ENCODE data around the gene CCDC197. TPM values are rescaled to one million over a fixed set of nuclear protein-coding genes. Genes with fewer than 3 reads are reported as not detected.

The CCDC197 gene
- total RNA-seq, 3 donors from 2014 or later, result not detected

DNA sequence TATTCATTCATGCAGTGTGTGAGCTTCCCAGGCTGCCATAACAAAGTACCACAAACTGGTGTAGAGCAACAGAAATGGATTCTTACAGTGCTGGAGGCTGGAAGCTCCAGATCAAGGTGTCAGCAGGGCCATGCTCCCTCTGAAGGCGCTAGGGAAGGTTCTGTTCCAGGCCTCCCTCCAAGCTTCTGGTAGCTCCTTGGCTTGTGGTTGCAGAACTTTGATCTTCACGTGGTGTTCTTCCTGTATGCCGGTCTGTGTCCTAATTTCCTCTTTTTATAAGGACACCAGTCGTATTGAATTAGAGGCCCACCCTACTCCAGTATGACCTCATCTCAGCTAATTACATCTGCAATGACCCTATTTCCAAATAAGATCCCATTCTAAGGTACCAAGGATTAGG, 32.2 kb downstream of the CCDC197 start:
- intact Hi-C loops (cut with DNase I; ENCODE audit: low total_unique reads), result no loop called here
- Histone ChIP-seq H3K4me1 (no peaks in the 10 kb centered on the region), H3K27me3 (no peaks in the 10 kb centered on the region), H3K36me3 (no peaks in the 10 kb centered on the region), H3K4me3 (no peak overlapping the region), H3K27ac (no peak overlapping the region), H3K9me3 (no peaks in the 10 kb centered on the region)
- DNase-seq (ENCODE audit: low spot score in 2 of 2), result no peak
- TF ChIP-seq POLR2A (IDR thresholded peaks at IDR 0.05) (no peak), POLR2AphosphoS5 (IDR thresholded peaks at IDR 0.05) (no peak), CTCF (IDR thresholded peaks at IDR 0.05) (no peak)

GRCh38 chr14:94029671-94030203, 32.6 kb downstream of the CCDC197 start:
- no peak for TF ChIP-seq CTCF (IDR thresholded peaks at IDR 0.05)
- no peak for TF ChIP-seq POLR2AphosphoS5 (IDR thresholded peaks at IDR 0.05)
- no peak for TF ChIP-seq POLR2A (IDR thresholded peaks at IDR 0.05)
- H3K27me3 ChIP-seq, result no peaks in the 10 kb centered on the region
- H3K36me3 ChIP-seq, result no peaks in the 10 kb centered on the region
- no peak for DNase-seq (ENCODE audit: low spot score in 2 of 2)
- H3K4me1 ChIP-seq, result no peaks in the 10 kb centered on the region
- intact Hi-C loops (cut with DNase I; ENCODE audit: low total_unique reads), result loop anchor here (10.0 kb wide), 1 partner anchor 95 kb away; the partner anchor contains the start of gene IFI27L2
- no peak overlapping the region for H3K27ac ChIP-seq
- no peaks in the 10 kb centered on the region for H3K9me3 ChIP-seq
- H3K4me3 ChIP-seq, result no peak overlapping the region

DNA sequence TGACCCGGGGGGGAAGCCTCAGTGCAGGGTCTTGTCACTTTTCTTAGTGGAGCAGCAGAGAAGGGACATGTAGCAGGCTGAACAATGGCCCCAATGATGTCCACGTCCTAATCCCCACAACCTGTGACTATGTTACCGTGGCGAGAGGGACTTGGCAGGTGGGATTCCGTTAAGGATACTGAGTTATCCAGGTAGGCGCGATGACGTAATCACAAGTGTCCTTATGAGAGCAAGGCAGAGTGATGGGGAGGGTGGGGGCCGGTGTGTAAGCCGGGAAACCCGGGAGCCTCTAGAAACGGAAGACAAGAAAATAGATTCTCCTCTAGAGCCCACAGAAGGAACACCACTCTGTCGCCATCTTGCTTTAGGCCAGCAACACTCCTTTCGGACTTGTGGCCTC, 33.5 kb downstream of the CCDC197 start:
- DNase-seq (ENCODE audit: low spot score in 2 of 2), result no peak
- no peak overlapping the region for H3K27ac ChIP-seq
- no peaks in the 10 kb centered on the region for H3K4me1 ChIP-seq
- H3K9me3 ChIP-seq, result no peaks in the 10 kb centered on the region
- no peaks in the 10 kb centered on the region for H3K36me3 ChIP-seq
- TF ChIP-seq POLR2A (IDR thresholded peaks at IDR 0.05) (no peak), POLR2AphosphoS5 (IDR thresholded peaks at IDR 0.05) (no peak), CTCF (IDR thresholded peaks at IDR 0.05) (no peak)
- intact Hi-C loops (cut with DNase I; ENCODE audit: low total_unique reads), result loop anchor here (10.0 kb wide), 1 partner anchor 94 kb away; the partner anchor contains the start of gene IFI27L2
- no peak overlapping the region for H3K4me3 ChIP-seq
- no peaks in the 10 kb centered on the region for H3K27me3 ChIP-seq

- no peak for TF ChIP-seq CTCF (IDR thresholded peaks at IDR 0.05)
- TF ChIP-seq POLR2AphosphoS5 (IDR thresholded peaks at IDR 0.05), result no peak
- TF ChIP-seq POLR2A (IDR thresholded peaks at IDR 0.05), result no peak
- no peaks in the 10 kb centered on the region for H3K36me3 ChIP-seq
- H3K4me3 ChIP-seq, result no peak overlapping the region
- H3K27me3 ChIP-seq, result no peaks in the 10 kb centered on the region
- no peaks in the 10 kb centered on the region for H3K4me1 ChIP-seq
- H3K9me3 ChIP-seq, result no peaks in the 10 kb centered on the region
- no peak for DNase-seq (ENCODE audit: low spot score in 2 of 2)
- intact Hi-C loops (cut with DNase I; ENCODE audit: low total_unique reads), result loop anchor here (10.0 kb wide), 1 partner anchor 93 kb away; the partner anchor contains the start of gene IFI27L2
- no peak overlapping the region for H3K27ac ChIP-seq
Observed at GRCh38 chr14:94031161-94031882, 34.2 kb downstream of the CCDC197 start.

GRCh38 chr14:94031883-94032279, 34.8 kb downstream of the CCDC197 start:
- H3K4me1 ChIP-seq, result no peaks in the 10 kb centered on the region
- no peaks in the 10 kb centered on the region for H3K27me3 ChIP-seq
- TF ChIP-seq POLR2AphosphoS5 (IDR thresholded peaks at IDR 0.05) (no peak), POLR2A (IDR thresholded peaks at IDR 0.05) (no peak), CTCF (IDR thresholded peaks at IDR 0.05) (no peak)
- DNase-seq (ENCODE audit: low spot score in 2 of 2), result no peak
- intact Hi-C loops (cut with DNase I; ENCODE audit: low total_unique reads), result loop anchor here (10.0 kb wide), 1 partner anchor 93 kb away; the partner anchor contains the start of gene IFI27L2
- no peak overlapping the region for H3K27ac ChIP-seq
- H3K9me3 ChIP-seq, result no peaks in the 10 kb centered on the region
- no peaks in the 10 kb centered on the region for H3K36me3 ChIP-seq
- no peak overlapping the region for H3K4me3 ChIP-seq

All from breast epithelium (tissue), 4 donors.